RPMI7951 (cell line): ENCODE results near the gene U2AF1. TPM values are rescaled to one million over a fixed set of nuclear protein-coding genes. Genes with fewer than 3 reads are reported as not detected.
"Not testable (repeated sequence)": the region's sequence is repeated elsewhere in the genome, so short reads cannot be mapped to it uniquely, and the experiment has no call there.

Experiments used
- DNase-seq: peaks from one replicate; pipeline ENCODE4 v3.0.0-alpha.2; 2012; ENCODE audit warnings: low read depth
- total RNA-seq: library from RNA; depleted of rRNA; stranded (reverse); fragments of >200 nt; shearing (Covaris generic); gene quantifications from 2 replicates; pipeline ENCODE4 v1.2.3, GENCODE V29; 2014

The U2AF1 gene
- total RNA-seq, 1 experiment from 2014 or later: 18.5 TPM

DNA sequence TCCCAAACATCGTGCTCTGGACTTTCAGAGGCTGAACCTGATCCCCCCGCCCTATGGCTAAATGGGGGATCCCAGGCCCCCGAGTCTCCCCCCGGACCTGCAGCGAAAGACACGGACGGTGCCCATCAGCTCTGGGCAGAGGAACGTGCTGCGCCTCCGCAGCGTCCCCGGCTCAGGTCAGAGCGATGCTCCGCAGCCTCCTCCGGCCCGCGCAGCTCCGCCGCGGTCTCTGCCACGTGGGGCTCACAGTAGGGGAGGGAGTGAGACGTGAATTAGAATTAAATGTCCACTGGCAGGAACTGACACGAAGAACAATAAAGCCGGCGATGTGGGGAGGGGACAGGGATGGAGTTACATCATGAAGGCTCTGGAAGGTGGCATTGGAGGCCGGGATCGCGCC is 30.7 kb downstream of the U2AF1 start:
- not testable (repeated sequence) for DNase-seq

DNA sequence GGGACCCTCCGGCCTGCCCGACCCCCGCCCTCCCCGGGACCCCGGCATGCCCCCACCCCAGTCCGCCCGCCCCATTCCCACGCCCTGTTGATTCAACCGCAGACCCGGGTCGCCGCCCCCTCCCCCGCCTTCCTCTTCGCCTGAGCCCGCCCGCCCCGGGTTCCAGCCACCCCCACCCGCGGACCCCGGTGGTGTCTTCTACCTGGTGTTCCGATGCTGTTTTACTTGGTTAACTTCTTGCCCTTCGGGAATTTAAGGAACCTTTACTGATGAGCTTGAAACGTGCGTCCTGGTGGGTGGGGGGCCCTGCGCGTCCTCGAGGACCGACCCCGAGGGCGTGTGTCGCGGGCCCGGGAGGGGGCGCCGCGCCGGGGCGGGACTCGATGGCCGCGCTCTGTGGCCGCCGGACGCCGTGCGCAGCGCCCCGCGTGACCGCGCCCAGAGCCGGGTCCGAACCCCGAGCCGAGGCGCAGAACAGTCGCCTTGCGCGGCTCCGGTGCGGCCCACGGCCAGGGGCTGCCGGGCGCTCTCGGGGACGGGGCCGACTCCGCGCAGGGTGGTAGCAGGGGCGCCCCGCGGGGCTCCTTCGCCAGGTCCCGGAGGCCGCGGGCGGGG is 31.2 kb downstream of the U2AF1 start:
- DNase-seq: not testable (repeated sequence)

DNA sequence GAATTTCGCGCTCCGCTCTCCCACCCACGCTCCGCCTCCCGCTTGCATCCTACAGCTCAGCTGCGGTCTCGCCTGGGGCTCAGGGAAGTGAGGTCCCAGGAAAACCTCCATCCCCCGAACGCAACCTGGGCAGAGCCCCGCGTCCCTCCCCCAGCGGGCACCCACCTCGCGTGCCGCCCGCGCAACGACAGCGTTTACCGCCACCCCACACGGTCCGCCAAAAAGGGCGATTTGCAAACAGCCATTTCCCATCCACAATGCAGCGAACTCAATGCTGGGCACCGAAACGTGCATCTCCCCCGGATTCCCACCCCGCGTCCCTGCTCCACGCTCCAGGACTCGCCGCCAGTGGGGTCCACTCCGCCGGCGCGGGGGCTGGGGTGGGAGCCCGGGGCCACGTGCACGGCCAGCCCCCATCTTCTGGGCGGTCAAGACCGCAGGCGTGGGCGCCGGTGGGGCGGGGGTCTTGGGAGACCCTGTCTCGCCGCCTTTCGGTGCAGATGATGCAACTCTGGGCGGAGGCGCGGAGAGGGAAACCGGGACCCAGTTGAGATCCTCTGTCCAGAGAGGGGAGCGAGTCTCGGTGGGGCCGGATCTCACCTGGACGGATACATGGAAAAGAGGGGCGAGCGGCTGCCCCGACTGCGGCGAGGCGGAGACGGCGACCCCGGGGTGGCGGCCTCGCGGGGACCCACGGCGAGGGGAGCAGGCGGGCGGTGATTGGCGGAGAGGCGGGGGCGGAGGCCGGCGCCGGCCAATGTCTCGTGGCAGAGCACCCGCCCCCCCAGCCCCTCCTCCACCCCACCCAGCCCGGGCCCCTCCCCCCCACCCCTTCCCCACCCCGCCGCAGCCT is 32.0 kb downstream of the U2AF1 start, which contains the start of gene CBS:
TSS of gene CBS (minus strand) at position 666 of the 853 bp plus-strand sequence. CDS start 3,642 bp downstream, outside the sequence.
- DNase-seq: not testable (repeated sequence)

DNA sequence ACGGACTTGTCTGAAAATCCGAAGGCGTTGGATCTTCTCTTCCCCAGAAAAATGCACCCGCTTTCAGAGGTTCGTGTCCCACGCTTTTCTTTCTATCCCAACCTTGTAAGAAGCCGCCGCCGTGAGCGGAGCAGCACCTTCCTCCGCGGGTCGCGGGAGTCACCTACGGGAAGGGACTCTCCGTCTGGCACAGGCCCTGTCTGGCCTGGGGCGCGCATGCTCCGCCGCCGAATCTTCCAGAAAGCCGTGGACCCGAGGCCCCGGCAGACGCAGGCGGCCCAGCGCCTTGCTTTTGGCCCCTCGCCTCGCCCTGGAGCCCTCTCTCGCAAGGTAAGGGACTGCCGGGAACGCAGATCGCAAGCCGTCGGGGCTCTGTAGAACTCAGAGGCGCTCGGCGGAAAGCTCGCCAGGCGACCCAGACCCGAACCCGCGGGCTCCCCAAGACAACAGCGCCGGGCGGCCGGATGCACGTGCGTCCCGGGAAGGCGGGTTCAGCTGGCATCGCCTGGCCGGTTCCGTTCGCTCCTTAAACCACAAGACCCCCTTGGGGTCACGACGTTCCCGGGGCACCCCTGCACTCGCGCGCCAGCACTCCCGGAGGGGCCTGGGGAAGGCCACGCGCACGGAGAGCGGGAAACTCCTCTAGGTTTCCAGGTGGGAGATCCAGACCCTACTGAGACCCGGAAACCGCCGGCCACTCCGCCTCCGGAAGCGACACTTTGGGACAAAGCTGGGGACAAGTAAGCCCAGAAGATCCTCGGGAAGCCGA is 32.8 kb downstream of the U2AF1 start:
- not testable (repeated sequence) for DNase-seq

DNA sequence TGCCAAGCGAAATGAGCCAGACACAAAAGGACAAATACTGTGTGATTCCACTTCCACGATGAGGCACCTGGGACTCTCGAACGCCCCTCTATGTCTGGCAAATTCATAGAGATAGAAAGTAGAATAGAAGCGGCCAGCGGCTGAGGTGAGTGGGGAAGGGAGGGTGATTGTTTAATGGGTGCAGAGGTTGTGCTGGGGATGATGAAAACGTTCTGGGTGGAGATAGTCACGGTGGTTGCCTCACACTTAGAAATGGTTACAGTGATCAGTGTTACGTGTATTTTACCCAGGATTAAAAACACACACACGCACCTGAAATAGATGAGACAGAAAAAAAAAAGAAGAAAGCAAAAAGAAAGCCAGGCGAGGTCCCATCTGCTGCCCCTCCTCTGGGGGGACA is 34.6 kb downstream of the U2AF1 start:
- DNase-seq: not testable (repeated sequence)

DNA sequence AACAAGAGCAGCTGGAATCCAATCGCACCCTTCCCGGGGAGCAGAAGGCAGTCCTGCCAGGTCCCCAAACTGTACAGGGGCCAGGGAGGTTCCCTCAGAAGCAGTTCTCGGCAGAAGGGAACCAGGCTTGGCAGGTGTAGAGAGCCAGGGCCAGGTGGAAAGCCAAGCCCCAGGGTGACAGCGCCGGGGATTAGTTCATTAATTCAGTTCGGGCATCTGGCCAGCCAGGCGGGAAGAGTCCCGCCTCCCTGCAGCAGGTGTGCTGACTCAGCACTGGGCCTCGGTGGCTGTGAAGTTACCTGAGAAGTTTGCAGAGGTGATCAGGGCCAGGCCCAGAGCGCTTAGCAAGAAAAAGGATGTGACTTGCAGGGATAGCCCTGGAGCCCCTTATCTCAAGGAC is 37.7 kb downstream of the U2AF1 start:
- DNase-seq: not testable (repeated sequence)

DNA sequence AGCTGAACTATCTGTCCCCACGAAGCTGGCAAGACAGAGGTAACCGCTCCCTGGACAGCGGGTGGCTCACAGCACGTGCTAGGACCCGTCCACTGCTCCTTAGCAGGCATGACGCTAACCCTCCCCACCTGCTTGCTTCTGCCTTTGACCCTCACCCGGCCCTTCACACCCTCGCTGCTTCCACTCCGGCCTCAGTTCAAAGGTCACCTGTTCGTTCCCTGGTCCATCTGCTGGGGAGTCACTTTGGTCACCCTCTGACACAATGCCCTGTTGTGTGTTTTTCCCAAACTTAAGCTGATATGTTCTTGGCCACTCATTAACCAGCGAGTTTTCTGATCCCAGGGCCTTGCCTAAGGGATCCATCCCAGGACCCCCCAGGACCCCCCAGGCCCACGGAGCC is 39.3 kb downstream of the U2AF1 start:
- not testable (repeated sequence) for DNase-seq

DNA sequence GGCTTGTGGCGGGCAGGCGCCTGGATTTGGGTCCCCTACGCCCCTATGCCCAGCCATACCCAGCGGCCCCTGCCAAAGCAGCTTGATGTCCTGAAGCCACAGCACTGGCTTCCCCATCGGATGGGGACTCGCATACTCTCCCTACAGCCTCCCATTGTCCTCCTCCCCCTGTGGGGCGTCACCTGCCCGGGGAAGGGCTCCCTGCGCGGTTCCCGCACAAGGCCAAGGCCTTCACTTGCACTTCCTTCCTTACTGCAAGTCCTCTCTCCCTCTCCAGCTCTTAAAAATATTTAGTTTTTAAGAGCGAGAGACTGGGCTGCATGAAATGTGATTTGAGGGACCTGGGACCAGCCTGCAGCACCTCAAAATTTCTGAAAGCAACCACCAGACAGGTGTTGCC is 40.7 kb downstream of the U2AF1 start:
- not testable (repeated sequence) for DNase-seq

DNA sequence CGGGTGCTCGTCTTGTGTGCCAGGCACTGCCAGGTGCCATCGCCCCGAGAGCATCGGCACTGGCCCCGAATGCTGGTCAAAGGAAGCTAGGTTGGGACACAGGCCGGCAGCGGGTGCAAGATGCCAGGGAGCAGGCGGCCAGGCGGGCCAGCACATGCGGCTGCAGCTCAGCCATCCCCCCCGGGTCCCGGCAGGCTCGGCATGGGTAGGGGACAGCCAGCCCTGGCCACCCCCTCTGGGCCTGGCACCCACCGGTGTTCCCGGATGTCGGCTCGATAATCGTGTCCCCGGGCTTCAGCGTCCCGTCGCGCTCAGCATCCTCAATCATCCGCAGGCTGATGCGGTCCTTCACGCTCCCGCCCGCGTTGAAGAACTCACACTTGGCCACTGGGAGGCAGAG is 41.4 kb downstream of the U2AF1 start:
- not testable (repeated sequence) for DNase-seq

DNA sequence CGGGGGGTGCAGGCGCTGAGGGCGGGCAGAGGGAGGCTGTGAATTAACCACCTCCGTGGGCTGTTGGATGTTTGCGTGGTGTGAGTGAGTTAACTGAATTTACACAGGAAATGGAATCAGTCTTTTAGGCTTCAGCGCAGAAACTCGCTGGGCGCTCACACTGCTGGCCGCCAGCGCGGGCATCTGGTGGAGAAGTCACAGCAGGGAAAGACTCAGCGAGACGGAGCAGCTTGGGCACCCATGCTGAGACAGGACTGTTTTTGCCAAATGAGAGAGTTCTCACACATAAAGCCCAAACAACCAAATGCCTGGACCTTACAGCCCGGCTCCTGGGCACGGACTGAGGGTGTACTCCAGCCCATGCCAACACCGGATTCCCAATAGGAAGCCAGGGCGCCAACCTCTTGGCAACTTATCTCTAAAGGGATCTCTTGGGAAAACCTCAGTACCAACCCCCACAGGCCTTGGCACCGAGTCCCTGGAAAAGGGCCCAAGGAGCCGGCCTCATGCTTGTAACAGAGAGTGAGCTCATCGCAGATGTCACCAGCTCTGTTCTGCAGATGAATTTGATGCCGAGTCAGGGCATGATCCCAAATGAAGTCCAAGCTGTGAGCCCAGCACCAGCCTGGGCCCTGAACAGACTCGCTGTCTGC is 43.0 kb downstream of the U2AF1 start:
- not testable (repeated sequence) for DNase-seq

DNA sequence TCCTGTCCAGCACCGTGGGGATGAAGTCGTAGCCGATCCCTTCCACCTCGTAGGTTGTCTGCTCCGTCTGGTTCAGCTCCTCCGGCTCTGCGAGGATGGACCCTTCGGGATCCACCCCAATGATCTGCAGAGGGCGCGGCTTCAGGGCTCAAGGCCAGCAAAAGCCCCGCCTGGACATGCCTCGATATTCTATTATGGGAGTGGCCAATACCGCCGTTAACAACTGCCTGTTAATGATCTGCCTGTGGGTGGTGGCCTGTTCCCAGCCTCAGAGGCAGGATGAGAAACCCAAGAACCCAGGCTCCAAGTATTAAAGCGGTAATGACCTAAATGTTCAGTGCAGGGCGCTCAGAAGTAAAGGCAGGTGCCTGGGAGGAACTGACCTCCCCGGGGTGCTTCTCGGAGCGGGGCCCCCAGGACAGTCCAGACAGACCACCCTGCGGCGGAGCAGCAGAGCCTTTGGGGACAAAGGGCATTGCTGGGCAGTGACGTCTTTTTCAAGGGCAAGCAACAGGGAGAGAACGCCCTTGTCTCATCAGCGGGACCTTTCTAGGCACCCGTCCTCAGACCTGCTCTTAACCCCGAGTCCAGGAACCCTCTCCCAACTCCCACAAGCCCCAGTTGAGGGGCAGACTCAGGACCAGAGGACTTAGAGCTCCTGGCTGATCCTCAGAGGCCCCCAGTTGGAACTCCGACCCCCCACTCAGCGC is 44.3 kb downstream of the U2AF1 start:
- not testable (repeated sequence) for DNase-seq

DNA sequence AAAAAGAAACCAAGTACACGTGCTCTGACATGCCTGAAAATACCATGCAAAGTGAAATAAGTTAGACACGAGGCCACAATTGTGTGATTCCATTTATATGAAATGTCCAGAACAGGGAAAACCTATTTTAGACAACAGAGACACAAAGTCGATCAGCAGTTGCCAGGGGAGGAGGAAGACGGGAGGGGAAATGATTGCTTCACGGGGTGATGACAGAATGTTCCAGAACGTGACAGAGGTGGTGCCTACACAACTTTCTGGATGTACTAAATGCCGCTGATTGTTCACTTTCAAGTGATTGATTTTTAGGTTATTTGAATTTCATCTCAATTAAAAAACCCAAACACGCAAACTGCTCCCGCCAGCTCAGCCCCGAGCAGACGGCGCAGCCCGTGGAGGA is 54.3 kb downstream of the U2AF1 start:
- not testable (repeated sequence) for DNase-seq

DNA sequence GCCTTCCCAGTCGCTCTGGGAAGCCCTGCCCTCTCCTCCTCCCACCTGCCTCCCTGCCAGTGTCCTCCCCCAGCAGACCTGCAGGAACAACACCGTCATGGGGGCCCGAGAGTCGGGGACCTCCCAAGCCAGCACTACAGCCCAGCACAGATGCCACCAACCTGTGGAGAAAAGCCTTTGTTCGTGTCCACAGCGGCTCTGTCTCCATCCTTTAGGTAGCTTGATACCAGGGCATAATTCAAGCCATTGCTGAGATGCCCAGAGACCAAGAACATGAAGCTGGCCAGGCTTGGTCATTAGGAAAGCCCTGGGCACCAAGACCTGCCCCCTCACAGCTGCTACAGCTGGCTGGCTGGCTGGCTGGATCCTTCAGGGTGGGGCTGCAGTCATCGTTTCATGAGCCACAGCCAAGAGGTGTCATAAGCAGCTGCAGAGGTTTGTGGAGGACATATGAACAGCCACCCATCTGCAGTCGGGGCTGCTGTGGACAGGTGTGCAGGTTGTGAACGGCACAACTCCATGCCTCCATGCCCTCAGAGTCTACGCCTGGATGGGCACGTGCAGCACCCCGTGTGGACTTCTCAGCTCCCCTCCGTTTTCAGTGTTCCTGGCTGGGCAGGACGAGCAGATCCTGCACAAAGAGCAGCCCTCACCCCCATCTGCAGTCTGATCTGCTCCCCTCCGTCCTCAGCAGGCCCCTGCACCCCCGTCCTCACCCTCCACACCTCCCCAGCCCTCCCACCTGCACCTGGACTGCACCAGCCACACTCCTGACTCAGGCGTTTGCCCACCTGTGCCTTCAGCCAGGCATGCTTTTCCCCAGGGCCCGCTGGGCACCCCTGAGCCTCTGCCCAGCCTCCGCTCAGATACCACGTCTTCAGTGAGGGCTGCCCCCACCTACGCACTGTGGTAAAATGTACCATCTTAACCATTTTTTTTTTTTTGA is 61.2 kb downstream of the U2AF1 start:
- DNase-seq: not testable (repeated sequence)

DNA sequence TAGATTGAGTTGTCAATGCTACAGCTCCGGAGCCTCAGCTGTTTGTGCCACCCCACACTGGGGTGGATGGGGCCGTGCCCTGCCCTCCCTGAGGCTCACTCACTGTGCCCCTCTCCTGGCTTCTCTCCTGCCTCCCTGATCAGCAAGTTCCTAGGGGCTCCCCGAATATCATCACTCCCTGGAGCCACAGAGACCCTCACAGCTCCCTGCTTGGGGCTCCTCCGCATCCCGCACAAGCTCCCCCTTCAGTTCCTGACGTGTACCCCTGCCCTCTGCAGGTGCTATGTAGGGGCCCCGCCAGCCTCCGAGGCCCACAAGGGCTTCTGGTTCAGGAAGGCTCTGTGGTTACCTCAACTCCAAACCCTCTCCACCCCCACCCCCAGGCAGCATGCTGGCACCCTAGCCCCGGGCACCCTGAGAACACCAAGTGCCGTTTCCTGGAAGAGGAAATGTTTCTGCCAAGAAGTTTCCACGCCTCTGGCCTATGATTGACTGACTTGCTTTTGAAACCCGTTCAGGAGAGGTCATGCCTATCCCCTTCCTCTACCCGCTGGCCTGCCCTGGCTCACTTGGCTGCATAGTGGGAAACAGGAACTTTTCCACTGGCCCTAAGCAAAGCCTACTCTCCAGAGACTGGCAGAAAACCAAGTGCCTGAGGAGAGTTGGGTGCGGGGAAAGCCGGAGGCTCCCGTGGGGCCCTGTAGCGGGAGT is 62.0 kb downstream of the U2AF1 start:
- DNase-seq: not testable (repeated sequence)

DNA sequence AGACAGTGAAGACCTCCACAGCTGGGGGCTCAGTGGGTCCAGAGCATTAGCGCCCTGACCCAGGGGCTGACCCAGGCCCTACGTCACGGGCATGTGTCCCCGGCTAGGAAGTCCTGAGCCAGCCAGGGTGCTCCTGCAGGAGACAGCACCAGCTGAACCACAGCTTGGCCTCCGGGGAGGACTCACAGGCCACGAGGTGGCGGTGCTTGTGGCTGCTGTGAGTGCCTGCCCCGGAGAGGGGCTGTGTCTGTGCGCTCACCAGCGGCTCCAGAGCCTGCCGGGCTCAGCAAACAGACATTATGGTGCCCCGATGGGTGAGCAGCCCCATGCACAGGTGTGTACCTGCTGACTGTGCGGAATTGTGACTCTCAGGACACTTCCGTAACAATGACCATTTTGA is 62.8 kb downstream of the U2AF1 start:
- not testable (repeated sequence) for DNase-seq

DNA sequence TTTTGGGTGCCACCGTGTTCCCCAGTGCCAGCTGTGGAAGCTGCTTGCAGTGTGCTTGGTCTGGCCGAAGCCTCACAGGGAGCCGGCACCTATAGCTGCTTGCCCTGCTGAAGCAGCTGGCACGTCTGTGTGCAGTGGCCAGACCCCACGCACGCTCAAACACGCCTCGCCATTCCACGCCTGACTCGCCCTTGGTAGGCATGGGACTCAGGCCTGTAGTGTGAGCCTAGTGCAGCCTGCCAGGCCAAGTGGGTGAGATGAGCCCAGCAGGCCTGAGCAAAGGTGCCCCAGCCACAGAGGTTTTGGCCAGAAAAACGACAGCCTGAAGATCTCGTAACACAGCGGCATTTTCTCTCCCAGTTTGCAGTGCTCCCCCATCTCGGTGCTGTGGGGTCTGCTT is 64.1 kb downstream of the U2AF1 start:
- not testable (repeated sequence) for DNase-seq
